ENCODE data around the gene ARIH1. TPM values are rescaled to one million over a fixed set of nuclear protein-coding genes. Genes with fewer than 3 reads are reported as not detected.
"Not testable (repeated sequence)": the region's sequence is repeated elsewhere in the genome, so short reads cannot be mapped to it uniquely, and the experiment has no call there.

Gene ARIH1
- total RNA-seq, 1 experiment from 2014 or later: 61.2 TPM

- DNase-seq (ENCODE audit: extremely low read depth, low read depth): no peak
Observed at GRCh38 chr15:72592676-72593075, 118.5 kb downstream of the ARIH1 start.

- no peak for DNase-seq (ENCODE audit: extremely low read depth, low read depth)
Observed at GRCh38 chr15:72593838-72594237, 119.7 kb downstream of the ARIH1 start.

GRCh38 chr15:72599855-72600464 lies 125.8 kb downstream of the ARIH1 start:
- DNase-seq (ENCODE audit: extremely low read depth, low read depth): peak; percentile 45

DNA sequence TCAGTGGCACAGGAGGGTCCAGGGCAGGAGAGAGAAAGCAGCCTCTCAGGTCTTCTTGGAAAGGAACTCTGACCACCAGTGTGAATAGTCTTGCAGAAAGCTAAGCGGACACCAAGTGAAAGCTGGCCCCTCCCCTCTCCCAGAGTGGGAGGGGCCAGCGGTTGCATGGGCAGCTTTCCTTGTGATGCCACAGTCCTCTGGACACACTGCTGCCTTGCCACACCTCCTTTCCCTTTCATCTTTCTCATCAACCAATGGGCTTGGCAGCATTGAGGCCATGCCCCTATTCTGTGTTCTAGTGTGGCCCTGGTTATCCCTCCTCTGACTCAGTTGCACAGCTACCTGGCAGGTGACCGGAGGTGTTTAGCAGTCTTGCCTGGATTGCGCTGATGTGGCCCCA lies 130.7 kb downstream of the ARIH1 start:
- DNase-seq (ENCODE audit: extremely low read depth, low read depth): no peak

DNA sequence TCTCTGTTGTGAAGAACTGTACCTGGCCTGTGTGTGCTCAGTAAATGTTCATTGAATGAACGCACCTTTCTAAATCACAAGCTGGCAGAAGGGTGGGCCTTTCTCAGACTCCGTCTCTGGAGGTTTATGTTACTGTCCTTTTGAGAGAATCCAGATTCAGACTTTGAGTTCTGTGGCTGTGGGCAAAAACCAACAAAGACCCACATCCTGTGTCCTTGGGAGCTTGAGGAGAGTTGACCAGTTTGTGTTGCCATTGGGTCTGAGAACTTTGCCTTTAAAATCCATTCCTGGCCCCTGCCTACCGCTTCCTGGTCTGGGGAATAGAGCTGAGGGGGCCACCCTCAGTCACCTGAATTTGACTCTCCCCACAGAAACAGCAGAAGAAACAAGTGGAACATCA lies 134.0 kb downstream of the ARIH1 start:
- DNase-seq (ENCODE audit: extremely low read depth, low read depth): not testable (repeated sequence)

GRCh38 chr15:72609862-72610261 lies 135.7 kb downstream of the ARIH1 start:
- no peak for DNase-seq (ENCODE audit: extremely low read depth, low read depth)

- DNase-seq (ENCODE audit: extremely low read depth, low read depth): not testable (repeated sequence)
Observed at GRCh38 chr15:72612324-72612723, 138.2 kb downstream of the ARIH1 start.

GRCh38 chr15:72614810-72615532 lies 140.8 kb downstream of the ARIH1 start:
- no peak for DNase-seq (ENCODE audit: extremely low read depth, low read depth)

- DNase-seq (ENCODE audit: extremely low read depth, low read depth): not testable (repeated sequence)
Observed at GRCh38 chr15:72615533-72616233, 141.6 kb downstream of the ARIH1 start.

DNA sequence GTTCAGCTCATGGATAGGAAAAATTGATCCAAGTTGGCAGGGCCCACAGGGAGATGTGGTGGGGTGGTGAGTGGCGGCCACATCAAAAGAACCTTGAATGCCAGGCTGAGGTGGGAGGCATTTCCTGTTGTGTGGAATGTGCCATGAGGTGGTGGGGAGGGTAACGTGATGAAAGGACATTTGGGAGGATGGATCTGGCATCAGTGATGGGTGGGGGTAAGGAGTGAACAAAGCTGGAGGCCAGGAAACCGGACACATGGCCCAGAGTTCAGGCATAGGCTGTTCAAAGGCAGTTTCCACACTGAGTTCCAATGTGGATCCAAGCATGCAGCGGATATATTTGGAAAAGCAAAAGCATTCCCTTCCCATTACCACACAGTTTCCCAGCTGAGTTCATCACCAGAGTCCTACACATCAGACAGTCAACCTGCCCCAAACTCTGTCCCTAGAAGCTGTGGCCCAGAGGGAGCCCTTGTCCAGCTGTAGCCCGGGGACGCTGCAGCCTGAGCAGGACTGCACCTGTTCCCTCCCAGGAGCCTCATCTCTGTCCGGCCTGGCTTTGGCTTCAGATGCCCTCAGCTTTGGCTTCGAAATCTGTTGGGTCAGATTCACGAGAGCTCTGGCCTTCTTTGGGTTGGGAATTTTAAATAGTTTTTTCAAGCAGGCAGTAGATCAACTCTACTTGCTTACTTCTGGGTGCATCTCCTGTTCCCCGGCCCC lies 142.5 kb downstream of the ARIH1 start:
- no peak for DNase-seq (ENCODE audit: extremely low read depth, low read depth)

DNA sequence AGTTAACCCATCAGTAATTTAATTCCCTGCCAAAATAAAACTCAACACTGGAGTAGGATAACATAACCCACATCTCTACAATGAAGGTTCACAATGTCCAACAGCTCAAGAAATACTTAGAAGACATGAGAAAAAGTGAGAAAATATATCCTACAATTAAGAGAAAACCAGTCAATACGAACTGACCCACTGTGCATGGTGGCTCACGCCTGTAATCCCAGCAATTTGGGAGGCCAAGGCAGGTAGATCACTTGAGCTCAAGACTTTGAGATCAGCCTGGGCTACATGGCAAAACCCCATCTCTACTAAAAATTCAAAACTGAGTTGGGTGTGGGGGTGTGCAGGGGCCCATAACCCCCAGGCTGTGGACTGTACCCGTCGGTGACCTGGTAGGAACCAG lies 149.7 kb downstream of the ARIH1 start:
- not testable (repeated sequence) for DNase-seq (ENCODE audit: extremely low read depth, low read depth)

GRCh38 chr15:72626153-72626552 lies 152.0 kb downstream of the ARIH1 start:
- DNase-seq (ENCODE audit: extremely low read depth, low read depth): not testable (repeated sequence)

- DNase-seq (ENCODE audit: extremely low read depth, low read depth): not testable (repeated sequence)
Observed at GRCh38 chr15:72628249-72629067, 154.3 kb downstream of the ARIH1 start.

DNA sequence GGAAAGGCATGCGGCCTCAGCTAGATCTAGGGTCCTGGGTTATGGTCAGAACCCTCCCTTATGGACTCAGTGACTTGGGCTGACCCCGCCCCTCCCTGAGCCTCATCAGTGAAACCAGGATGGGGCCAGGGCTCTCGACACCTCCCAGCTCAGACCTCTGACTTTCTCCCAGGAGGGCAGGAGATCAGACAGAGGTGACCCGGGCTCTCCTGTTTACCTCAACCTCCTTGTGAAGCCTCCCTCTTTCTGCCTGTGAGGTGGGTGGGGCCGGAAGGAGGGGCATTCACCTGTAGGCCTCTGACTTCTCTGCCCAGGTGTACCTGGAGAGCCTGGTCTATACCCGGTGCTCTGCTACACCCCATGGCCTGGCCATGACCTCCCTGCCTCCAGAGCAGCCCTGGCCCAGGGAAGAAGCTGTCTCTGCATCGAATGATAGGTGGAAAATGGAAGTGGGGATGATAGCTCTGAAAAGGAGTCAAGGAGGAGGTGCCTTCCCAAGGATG lies 155.0 kb downstream of the ARIH1 start:
- not testable (repeated sequence) for DNase-seq (ENCODE audit: extremely low read depth, low read depth)

GRCh38 chr15:72636519-72637282 lies 162.6 kb downstream of the ARIH1 start:
- peak; percentile 58 for DNase-seq (ENCODE audit: extremely low read depth, low read depth)

DNA sequence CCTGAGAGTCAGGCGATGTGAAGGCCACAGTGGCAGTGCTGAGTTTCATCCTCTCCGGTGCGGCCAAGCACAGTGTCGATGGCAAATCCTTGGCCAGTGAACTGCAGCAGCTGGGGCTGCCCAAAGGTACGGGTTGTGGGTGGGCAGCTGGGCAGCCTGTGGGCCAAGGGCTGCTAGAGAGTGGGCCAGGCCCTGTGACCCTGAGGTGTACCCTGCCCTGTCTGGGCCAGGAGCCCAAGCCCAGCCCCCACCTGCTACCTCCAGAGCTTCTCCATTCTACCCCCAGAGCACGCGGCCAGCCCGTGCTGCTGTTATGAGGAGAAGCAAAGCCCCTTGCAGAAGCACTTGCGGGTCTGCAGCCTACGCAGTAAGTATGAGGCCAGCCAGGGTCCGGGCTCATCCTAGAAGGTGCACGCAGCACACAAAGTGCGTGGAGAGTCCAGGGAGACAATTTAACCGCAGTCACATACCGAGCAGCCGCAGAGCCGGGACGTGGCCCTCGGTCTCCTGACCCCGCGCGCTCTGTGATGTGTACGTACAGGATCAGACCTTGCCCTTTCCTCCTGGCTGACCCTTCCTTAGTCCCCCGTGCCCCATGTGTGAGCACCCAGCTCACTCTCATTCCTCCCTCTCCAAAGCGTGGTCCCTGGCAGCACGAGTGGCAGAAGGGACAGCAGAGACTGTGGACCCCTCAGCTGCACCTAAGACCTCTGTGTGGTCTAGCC lies 165.8 kb downstream of the ARIH1 start:
- not testable (repeated sequence) for DNase-seq (ENCODE audit: extremely low read depth, low read depth)

GRCh38 chr15:72642271-72642670 lies 168.1 kb downstream of the ARIH1 start:
- not testable (repeated sequence) for DNase-seq (ENCODE audit: extremely low read depth, low read depth)

GRCh38 chr15:72648631-72649253 lies 174.6 kb downstream of the ARIH1 start:
- not testable (repeated sequence) for DNase-seq (ENCODE audit: extremely low read depth, low read depth)

All from NCI-H460 (cell line).